H1 (cell line): ENCODE measurements around the gene TMEM52B. TPM values are rescaled to one million over a fixed set of nuclear protein-coding genes. Genes with fewer than 3 reads are reported as not detected.

Source experiments
- CTCF ChIA-PET: fragments of 300-600 bp; sonication (Branson Sonifier 250); formaldehyde crosslinking; loops from one replicate; lab custom pipeline; 2021; ENCODE audit not compliant: partially characterized antibody; lab: Charles Lee
- POLR2A ChIA-PET: fragments of 300-600 bp; sonication (Branson Sonifier 250); formaldehyde crosslinking; loops from one replicate; lab custom pipeline; 2021; ENCODE audit warnings: inconsistent platforms; ENCODE audit not compliant: partially characterized antibody; lab: Charles Lee
- DNase-seq, 2 experiments: peaks; one replicate each; pipeline versions ENCODE4 v3.0.0 to v3.0.0-alpha.2; 2010 to 2022; ENCODE audit warnings: low spot score in 2 of 2, low read depth in 1 of 2, mixed read lengths in 1 of 2
- FAIRE-seq: peaks from 2 replicates; lab custom pipeline; 2011; peaks lifted over from hg19 to GRCh38; lab: Jason Lieb, UNC
- H2AFZ ChIP-seq: 2 replicates; pipeline ENCODE4 v1.8.1; 2012; ENCODE audit warnings: low read length, inconsistent platforms
- H2AK5ac ChIP-seq: 2 replicates; pipeline ENCODE4 v1.6.1; 2013; ENCODE audit warnings: low read depth, low read length
- H2BK120ac ChIP-seq: replicated peaks from 2 replicates; pipeline ENCODE3; 2013; ENCODE audit warnings: low read depth, low read length, inconsistent platforms
- H2BK12ac ChIP-seq: 2 replicates; pipeline ENCODE4 v1.6.1; 2013; ENCODE audit warnings: low read depth, low read length
- H2BK15ac ChIP-seq: 2 replicates; pipeline ENCODE4 v1.6.1; 2013; ENCODE audit warnings: low read length
- H2BK20ac ChIP-seq: 2 replicates; pipeline ENCODE4 v1.6.1; 2013; ENCODE audit warnings: low read length
- H2BK5ac ChIP-seq: 2 replicates; pipeline ENCODE4 v1.6.1; 2013; ENCODE audit warnings: low read depth, low read length
- H3K14ac ChIP-seq: 2 replicates; pipeline ENCODE4 v1.6.1; 2013; ENCODE audit warnings: inconsistent platforms; ENCODE audit not compliant: insufficient read length
- H3K18ac ChIP-seq: 2 replicates; pipeline ENCODE4 v1.6.1; 2013; ENCODE audit warnings: low read length; ENCODE audit errors: extremely low read depth
- H3K23ac ChIP-seq: 2 replicates; pipeline ENCODE4 v1.6.1; 2013; ENCODE audit warnings: inconsistent platforms; ENCODE audit not compliant: insufficient read length
- H3K23me2 ChIP-seq: 2 replicates; pipeline ENCODE4 v1.6.1; 2013; ENCODE audit warnings: low read depth, low read length
- H3K27ac ChIP-seq: 2 replicates; pipeline ENCODE4 v1.6.1; 2011; ENCODE audit warnings: low read depth, low read length, inconsistent platforms
- H3K27me3 ChIP-seq, 4 experiments: replicated peaks in 1 of 4; 1 replicate in 1 of 4; 2 replicates in 3 of 4; pipeline versions ENCODE4 v1.6.1 to v1.8.1; 2011 to 2013; ENCODE audit warnings: low read length in 3 of 4, mild to moderate bottlenecking in 3 of 4, inconsistent platforms in 2 of 4, mixed read lengths in 2 of 4, moderate library complexity in 1 of 4; ENCODE audit not compliant: control insufficient read depth in 3 of 4, insufficient read depth in 3 of 4; ENCODE audit errors: extremely low read depth in 1 of 4
- H3K36me3 ChIP-seq, 4 experiments: 2 replicates each; pipeline versions ENCODE4 v1.6.1 to v1.8.1; 2011 to 2013; ENCODE audit warnings: mild to moderate bottlenecking in 4 of 4, low read length in 3 of 4, moderate library complexity in 2 of 4, control low read depth in 1 of 4, inconsistent platforms in 1 of 4; ENCODE audit not compliant: insufficient read depth in 4 of 4, control insufficient read depth in 2 of 4
- H3K4ac ChIP-seq: replicated peaks from 2 replicates; pipeline ENCODE3; 2013; ENCODE audit warnings: low read length, low read depth, mixed read lengths, inconsistent platforms; ENCODE audit not compliant: insufficient read length
- H3K4me1 ChIP-seq, 4 experiments: replicated peaks in 1 of 4; 1 replicate in 1 of 4; 2 replicates in 3 of 4; pipeline versions ENCODE4 v1.6.1 to v1.8.1; 2011 to 2013; ENCODE audit warnings: low read length in 3 of 4, inconsistent platforms in 2 of 4, mixed read lengths in 1 of 4; ENCODE audit not compliant: insufficient read depth in 4 of 4, control insufficient read depth in 3 of 4
- H3K4me2 ChIP-seq, 2 experiments: 2 replicates each; pipeline versions ENCODE4 v1.6.1 to v1.8.1; 2011 to 2013; ENCODE audit warnings: low read depth in 2 of 2, low read length in 2 of 2, control low read depth in 1 of 2, inconsistent platforms in 1 of 2, mild to moderate bottlenecking in 1 of 2; ENCODE audit not compliant: insufficient read depth in 1 of 2
- H3K4me3 ChIP-seq, 4 experiments: fragments of 200-600, 300-600 bp in 1 of 4; sonication (generic), shearing (Covaris generic), sonication (Bioruptor Twin) in 1 of 4; 2 replicates each; pipeline versions ENCODE4 v1.5.1 to v1.8.1; 2011 to 2016; ENCODE audit warnings: low read length in 4 of 4, low read depth in 3 of 4, control low read depth in 2 of 4, inconsistent platforms in 2 of 4, mild to moderate bottlenecking in 2 of 4, mixed read lengths in 1 of 4, moderate library complexity in 1 of 4; ENCODE audit not compliant: insufficient read depth in 2 of 4; ENCODE audit errors: extremely low read depth in 1 of 4
- H3K56ac ChIP-seq: replicated peaks from 2 replicates; pipeline ENCODE3; 2013; ENCODE audit warnings: low read depth, mild to moderate bottlenecking, mixed read lengths, low read length, inconsistent platforms; ENCODE audit not compliant: insufficient read length
- H3K79me1 ChIP-seq: 2 replicates; pipeline ENCODE4 v1.6.1; 2013; ENCODE audit warnings: low read depth, low read length, control low read depth
- H3K79me2 ChIP-seq, 2 experiments: 2 replicates each; pipeline versions ENCODE4 v1.6.1 to v1.8.1; 2012 to 2013; ENCODE audit warnings: low read length in 2 of 2, mild to moderate bottlenecking in 2 of 2, inconsistent platforms in 1 of 2; ENCODE audit not compliant: insufficient read depth in 2 of 2, control insufficient read depth in 1 of 2
- H3K9ac ChIP-seq, 4 experiments: replicated peaks in 1 of 4; 1 replicate in 1 of 4; 2 replicates in 3 of 4; pipeline versions ENCODE4 v1.6.1 to v1.8.1; 2011 to 2013; ENCODE audit warnings: low read depth in 3 of 4, low read length in 3 of 4, control low read depth in 2 of 4, mild to moderate bottlenecking in 2 of 4, moderate library complexity in 2 of 4, inconsistent platforms in 1 of 4; ENCODE audit errors: extremely low read depth in 1 of 4
- H3K9me3 ChIP-seq, 2 experiments: 2 replicates each; pipeline versions ENCODE4 v1.6.1 to v1.8.1; 2012 to 2013; ENCODE audit warnings: mild to moderate bottlenecking in 2 of 2, moderate library complexity in 2 of 2, control low read depth in 1 of 2, inconsistent platforms in 1 of 2, low read depth in 1 of 2, low read length in 1 of 2, mixed read lengths in 1 of 2; ENCODE audit not compliant: insufficient read depth in 2 of 2
- H4K20me1 ChIP-seq, 2 experiments: replicated peaks in 1 of 2; 2 replicates each; pipeline versions ENCODE3 to v1.8.1; 2011 to 2013; ENCODE audit warnings: inconsistent platforms in 2 of 2, low read length in 2 of 2, mild to moderate bottlenecking in 1 of 2; ENCODE audit not compliant: insufficient read depth in 2 of 2, control insufficient read depth in 1 of 2
- H4K5ac ChIP-seq: 2 replicates; pipeline ENCODE4 v1.6.1; 2013; ENCODE audit warnings: low read length, low read depth, mixed read lengths, inconsistent platforms; ENCODE audit not compliant: insufficient read length
- H4K8ac ChIP-seq: 2 replicates; pipeline ENCODE4 v1.8.0; 2013; ENCODE audit warnings: mild to moderate bottlenecking, moderate library complexity, low read length, inconsistent platforms; ENCODE audit not compliant: insufficient read depth; ENCODE audit errors: extremely low read depth
- H4K91ac ChIP-seq: replicated peaks from 2 replicates; pipeline ENCODE3; 2013; ENCODE audit warnings: low read length, mixed read lengths, inconsistent platforms; ENCODE audit not compliant: insufficient read length
- ATF3 ChIP-seq: IDR thresholded peaks from 2 replicates; pipeline ENCODE4 v1.6.1; 2011; ENCODE audit warnings: low read depth, mild to moderate bottlenecking, low read length; ENCODE audit not compliant: insufficient read depth
- CHD1 ChIP-seq: IDR thresholded peaks from 2 replicates; pipeline ENCODE4 v1.6.1; 2012; ENCODE audit warnings: low read depth, low read length, improper control_type of control experiment
- CTBP2 ChIP-seq: IDR thresholded peaks from 2 replicates; pipeline ENCODE4 v1.7.0; 2011; ENCODE audit warnings: borderline replicate concordance, mild to moderate bottlenecking, moderate library complexity, mixed read lengths, low read length; ENCODE audit not compliant: insufficient read depth, insufficient read length
- EP300 ChIP-seq, 2 experiments: IDR thresholded peaks; 1 replicate in 1 of 2; 2 replicates in 1 of 2; pipeline ENCODE4 v1.6.1; 2011 to 2012; ENCODE audit warnings: low read depth in 2 of 2, low read length in 2 of 2, mild to moderate bottlenecking in 2 of 2, borderline replicate concordance in 1 of 2, inconsistent platforms in 1 of 2, moderate library complexity in 1 of 2
- JUND ChIP-seq: IDR thresholded peaks from 2 replicates; pipeline ENCODE4 v1.6.1; 2011; ENCODE audit warnings: mild to moderate bottlenecking, improper control_type of control experiment, low read length
- PHF8 ChIP-seq: fragments of 200-600 bp; sonication (generic); conservative IDR thresholded peaks from 2 replicates; pipeline ENCODE4 v1.7.1; 2012; ENCODE audit warnings: low read depth, mild to moderate bottlenecking, inconsistent platforms, low read length, moderate library complexity
- POLR2A ChIP-seq, 2 experiments: IDR thresholded peaks; 1 replicate in 1 of 2; 2 replicates in 1 of 2; pipeline ENCODE4 v1.6.1; 2011; ENCODE audit warnings: low read depth in 2 of 2, low read length in 2 of 2, mild to moderate bottlenecking in 2 of 2; ENCODE audit errors: control extremely low read depth in 1 of 2
- POLR2AphosphoS5 ChIP-seq: IDR thresholded peaks from 2 replicates; pipeline ENCODE4 v1.6.1; 2011; ENCODE audit warnings: low read depth, low read length
- SIX5 ChIP-seq: IDR thresholded peaks from 2 replicates; pipeline ENCODE4 v1.6.1; 2011; ENCODE audit warnings: mild to moderate bottlenecking, low read depth, low read length
- SRF ChIP-seq: IDR thresholded peaks from 2 replicates; pipeline ENCODE4 v1.6.1; 2011; ENCODE audit warnings: mild to moderate bottlenecking, low read depth, low read length, moderate library complexity
- WGBS, 2 experiments: shearing (Covaris generic) in 1 of 2; methylation state at CpG; one replicate each; pipeline versions ENCODE4 v1.1.6 to v1.1.7; 2013 to 2015; ENCODE audit warnings: low lambda C conversion rate in 2 of 2, mixed read lengths in 2 of 2, inconsistent platforms in 1 of 2, low coverage in 1 of 2, missing lambda C conversion rate in 1 of 2; ENCODE audit not compliant: insufficient replicate concordance in 2 of 2, insufficient coverage in 1 of 2, insufficient read length in 1 of 2; ENCODE audit errors: extremely low coverage in 1 of 2, missing lambda C conversion rate in 1 of 2; 5-methylcytosine and 5-hydroxymethylcytosine counted together
- polyA plus RNA-seq, 7 experiments: library from polyadenylated mRNA; depleted of rRNA in 3 of 7; stranded (reverse) in 5 of 7; unstranded in 2 of 7; fragments of >200 nt in 5 of 7; fragments of 200-250 nt in 2 of 7; gene quantifications; 1 replicate in 5 of 7; 2 replicates in 1 of 7; 4 replicates in 1 of 7; pipeline versions ENCODE4 v1.2.1 to v1.2.3, GENCODE V29; 2011 to 2013; ENCODE audit warnings: missing spikeins in 2 of 7, mixed read lengths in 2 of 7
- total RNA-seq: library from RNA; stranded (reverse); fragmentation: NEBNext Ultra II Directional; extraction: Animal tissue kit (Norgen Biotek cat#: 25700); gene quantifications from 2 replicates; pipeline ENCODE4 v1.2.1, GENCODE V29; 2021

The TMEM52B gene
- total and polyA plus RNA-seq, 2 of the 8 experiments (the other 6 are each of a cell fraction or from before 2014, with no cell fraction given) = not detected

GRCh38 chr12:10155966-10156365, 22.9 kb upstream of the TMEM52B start:
- FAIRE-seq (no peak), DNase-seq (no peak)
- Histone ChIP-seq H3K23ac (no peak overlapping the region), H2BK5ac (no peak overlapping the region), H3K9ac (no peak overlapping the region), H3K56ac (no peak overlapping the region), H2BK20ac (no peak overlapping the region), H2BK15ac (no peak overlapping the region), H3K79me2 (no peaks in the 10 kb centered on the region), H3K27ac (no peak overlapping the region), H2AFZ (no peak overlapping the region), H3K9me3 (no peaks in the 10 kb centered on the region), H3K23me2 (peaks cover 5% of the 10 kb centered on the region), H3K27me3 (no peaks in the 10 kb centered on the region), H2BK12ac (no peak overlapping the region), H3K4me3 (no peak overlapping the region), H3K14ac (no peak overlapping the region), H3K4me1 (peaks cover 0 to 4% (median 1%) of the 10 kb centered on the region in 4 experiments; a peak in 2 of 7 replicates), H4K91ac (no peak overlapping the region), H3K4me2 (no peak overlapping the region), H4K5ac (no peak overlapping the region), H4K8ac (no peak overlapping the region), H3K36me3 (no peaks in the 10 kb centered on the region), H2AK5ac (no peak overlapping the region), H3K18ac (no peak overlapping the region), H3K4ac (no peak overlapping the region), H2BK120ac (no peak overlapping the region), H4K20me1 (no peaks in the 10 kb centered on the region), H3K79me1 (no peaks in the 10 kb centered on the region)
- WGBS, 2 experiments = 96% methylated on average over 3 of the region's 3 CpGs; no CpG with 5 or more reads in 1 of the 2 experiments
- ChIA-PET POLR2A (no interaction called here), CTCF (interaction anchor here (1.0 to 1.9 kb wide), 5 partner anchors 14 to 595 kb away, joined by 3 to 6 read pairs (median 6); no protein-coding TSS in a partner anchor)
- no peak for TF ChIP-seq SRF
- no peak for TF ChIP-seq CTBP2
- TF ChIP-seq PHF8 = no peak
- no peak for TF ChIP-seq ATF3
- no peak for TF ChIP-seq SIX5
- no peak for TF ChIP-seq CHD1
- TF ChIP-seq POLR2A (IDR thresholded peaks at IDR 0.05; ENCODE audit: control extremely low read depth in 1 of 2, low read depth in 2 of 2, low read length in 2 of 2) = no peak
- no peak for TF ChIP-seq POLR2AphosphoS5
- no peak for TF ChIP-seq JUND
- no peak for TF ChIP-seq EP300 (IDR thresholded peaks at IDR 0.05; ENCODE audit: borderline replicate concordance in 1 of 2, low read depth in 2 of 2, low read length in 2 of 2)
